ENCODE results near the gene GPR42.

Gene GPR42

DNA sequence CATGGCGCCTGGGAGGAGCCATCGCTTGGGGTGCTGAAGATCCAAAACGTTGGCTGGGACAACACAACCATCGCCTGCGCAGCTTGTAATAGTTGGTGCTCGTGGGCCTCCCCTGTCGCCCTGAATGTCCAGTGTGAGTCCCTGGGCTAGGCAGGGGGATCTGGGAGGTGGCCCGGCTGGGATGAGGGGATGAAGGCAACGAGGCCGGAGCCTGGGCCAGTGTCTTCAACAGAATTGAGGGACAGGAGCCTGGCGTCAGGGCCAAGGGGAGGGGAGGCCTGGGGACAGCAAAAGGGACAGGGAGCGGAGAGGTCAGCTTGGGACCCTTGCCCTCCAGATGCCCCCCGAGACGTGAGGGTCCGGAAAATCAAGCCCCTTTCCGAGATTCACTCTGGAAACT lies 29.9 kb upstream of the GPR42 start:
- TF ChIP-seq, protein P1, sequence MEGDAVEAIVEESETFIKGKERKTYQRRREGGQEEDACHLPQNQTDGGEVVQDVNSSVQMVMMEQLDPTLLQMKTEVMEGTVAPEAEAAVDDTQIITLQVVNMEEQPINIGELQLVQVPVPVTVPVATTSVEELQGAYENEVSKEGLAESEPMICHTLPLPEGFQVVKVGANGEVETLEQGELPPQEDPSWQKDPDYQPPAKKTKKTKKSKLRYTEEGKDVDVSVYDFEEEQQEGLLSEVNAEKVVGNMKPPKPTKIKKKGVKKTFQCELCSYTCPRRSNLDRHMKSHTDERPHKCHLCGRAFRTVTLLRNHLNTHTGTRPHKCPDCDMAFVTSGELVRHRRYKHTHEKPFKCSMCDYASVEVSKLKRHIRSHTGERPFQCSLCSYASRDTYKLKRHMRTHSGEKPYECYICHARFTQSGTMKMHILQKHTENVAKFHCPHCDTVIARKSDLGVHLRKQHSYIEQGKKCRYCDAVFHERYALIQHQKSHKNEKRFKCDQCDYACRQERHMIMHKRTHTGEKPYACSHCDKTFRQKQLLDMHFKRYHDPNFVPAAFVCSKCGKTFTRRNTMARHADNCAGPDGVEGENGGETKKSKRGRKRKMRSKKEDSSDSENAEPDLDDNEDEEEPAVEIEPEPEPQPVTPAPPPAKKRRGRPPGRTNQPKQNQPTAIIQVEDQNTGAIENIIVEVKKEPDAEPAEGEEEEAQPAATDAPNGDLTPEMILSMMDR (conservative IDR thresholded peaks at IDR 0.05): no peak
- H3K27ac ChIP-seq: no peak overlapping the region

DNA sequence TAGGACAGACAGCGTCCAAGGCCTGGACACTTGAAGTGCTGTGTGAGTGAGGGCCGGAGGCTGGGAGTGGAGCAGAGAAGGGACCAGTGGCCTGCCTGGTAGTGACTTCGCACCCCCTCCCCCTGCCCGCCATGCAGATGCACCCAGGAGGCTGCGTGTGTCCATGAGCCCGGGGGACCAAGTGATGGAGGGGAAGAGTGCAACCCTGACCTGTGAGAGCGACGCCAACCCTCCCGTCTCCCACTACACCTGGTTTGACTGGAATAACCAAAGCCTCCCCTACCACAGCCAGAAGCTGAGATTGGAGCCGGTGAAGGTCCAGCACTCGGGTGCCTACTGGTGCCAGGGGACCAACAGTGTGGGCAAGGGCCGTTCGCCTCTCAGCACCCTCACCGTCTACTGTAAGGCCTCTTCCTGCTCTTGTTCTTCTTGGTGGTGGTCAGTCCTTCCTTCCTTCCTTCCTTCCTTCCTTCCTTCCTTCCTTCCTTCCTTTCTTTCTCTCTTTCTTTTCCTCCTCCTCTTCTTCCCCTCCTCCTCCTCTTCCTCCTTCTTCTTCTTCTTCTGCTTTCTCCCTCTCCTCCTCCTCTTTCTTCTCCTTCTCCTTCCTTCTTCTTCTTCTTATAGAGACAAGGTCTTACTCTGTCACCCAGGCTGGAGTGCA lies 29.2 kb upstream of the GPR42 start:
- TF ChIP-seq, protein P1 (conservative IDR thresholded peaks at IDR 0.05): no peak

DNA sequence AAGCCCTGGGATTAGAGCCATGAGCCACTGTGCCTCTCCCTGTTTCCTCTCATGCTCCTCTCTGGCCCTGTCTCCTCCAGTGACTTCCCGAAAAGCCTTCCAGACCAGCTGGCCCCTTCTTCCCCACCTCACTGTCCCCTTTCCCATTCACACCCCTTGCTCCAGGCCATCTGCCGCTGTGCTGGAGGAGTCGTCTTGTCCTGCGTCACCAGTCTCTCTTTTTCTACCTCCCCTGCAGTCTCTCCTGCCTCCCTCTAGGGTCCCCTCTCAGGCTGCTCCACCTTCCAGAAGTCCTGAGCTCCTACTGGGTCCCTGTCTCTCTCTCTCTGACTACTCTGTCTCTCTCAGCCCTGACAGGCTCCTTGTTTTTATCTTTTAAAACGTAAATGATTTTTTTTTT lies 28.4 kb upstream of the GPR42 start:
- TF ChIP-seq, protein P1 (conservative IDR thresholded peaks at IDR 0.05): no peak
- no peak overlapping the region for H3K27ac ChIP-seq

More for the DNA sequence above, 29.2 kb upstream of the GPR42 start:
- H3K27ac ChIP-seq: no peak overlapping the region

DNA sequence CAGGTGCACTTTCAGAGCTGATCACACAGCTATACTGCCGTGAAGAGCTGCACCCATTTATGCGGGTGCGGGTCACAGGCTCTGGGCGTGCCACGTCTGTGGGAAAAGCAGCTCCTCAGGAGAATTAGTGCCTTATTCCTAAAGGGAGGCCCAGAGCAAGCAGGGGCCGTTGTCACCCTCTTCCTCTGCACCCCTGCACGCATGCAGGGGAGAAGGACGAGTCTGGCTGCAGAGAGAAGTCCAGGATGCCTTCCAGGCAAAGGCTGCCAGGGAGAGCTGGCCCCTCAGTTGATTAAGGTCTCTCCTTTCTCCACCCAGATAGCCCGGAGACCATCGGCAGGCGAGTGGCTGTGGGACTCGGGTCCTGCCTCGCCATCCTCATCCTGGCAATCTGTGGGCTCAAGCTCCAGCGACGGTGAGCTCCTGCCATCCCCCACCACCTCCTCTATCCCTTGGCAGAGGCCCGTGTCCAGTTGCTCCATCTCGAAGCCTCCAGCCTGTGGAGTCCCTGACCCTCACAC lies 26.3 kb upstream of the GPR42 start:
- no peak overlapping the region for H3K27ac ChIP-seq
- TF ChIP-seq, protein P1 (conservative IDR thresholded peaks at IDR 0.05): no peak

DNA sequence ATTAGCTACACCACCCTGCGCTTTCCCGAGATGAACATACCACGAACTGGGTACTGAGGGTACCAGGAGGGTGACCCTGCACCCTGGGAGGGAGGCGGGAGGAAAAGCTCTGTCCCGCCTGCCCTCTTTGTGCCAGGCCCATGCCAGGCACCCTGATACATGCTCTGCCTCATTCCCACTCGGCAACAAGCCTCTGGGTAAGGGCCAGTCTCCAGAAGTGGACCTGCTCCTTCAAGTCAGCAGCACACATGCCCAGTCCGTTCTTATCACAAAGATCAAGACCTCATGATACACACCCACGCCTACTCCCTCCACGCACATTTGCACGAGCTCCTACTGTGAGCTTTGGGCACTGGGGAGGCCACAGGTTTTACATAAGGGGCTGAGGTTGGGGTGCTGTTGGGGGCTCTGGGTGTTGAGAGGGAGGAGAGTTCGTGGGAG lies 25.2 kb upstream of the GPR42 start:
- no peak overlapping the region for H3K27ac ChIP-seq
- TF ChIP-seq, protein P1 (conservative IDR thresholded peaks at IDR 0.05): no peak

DNA sequence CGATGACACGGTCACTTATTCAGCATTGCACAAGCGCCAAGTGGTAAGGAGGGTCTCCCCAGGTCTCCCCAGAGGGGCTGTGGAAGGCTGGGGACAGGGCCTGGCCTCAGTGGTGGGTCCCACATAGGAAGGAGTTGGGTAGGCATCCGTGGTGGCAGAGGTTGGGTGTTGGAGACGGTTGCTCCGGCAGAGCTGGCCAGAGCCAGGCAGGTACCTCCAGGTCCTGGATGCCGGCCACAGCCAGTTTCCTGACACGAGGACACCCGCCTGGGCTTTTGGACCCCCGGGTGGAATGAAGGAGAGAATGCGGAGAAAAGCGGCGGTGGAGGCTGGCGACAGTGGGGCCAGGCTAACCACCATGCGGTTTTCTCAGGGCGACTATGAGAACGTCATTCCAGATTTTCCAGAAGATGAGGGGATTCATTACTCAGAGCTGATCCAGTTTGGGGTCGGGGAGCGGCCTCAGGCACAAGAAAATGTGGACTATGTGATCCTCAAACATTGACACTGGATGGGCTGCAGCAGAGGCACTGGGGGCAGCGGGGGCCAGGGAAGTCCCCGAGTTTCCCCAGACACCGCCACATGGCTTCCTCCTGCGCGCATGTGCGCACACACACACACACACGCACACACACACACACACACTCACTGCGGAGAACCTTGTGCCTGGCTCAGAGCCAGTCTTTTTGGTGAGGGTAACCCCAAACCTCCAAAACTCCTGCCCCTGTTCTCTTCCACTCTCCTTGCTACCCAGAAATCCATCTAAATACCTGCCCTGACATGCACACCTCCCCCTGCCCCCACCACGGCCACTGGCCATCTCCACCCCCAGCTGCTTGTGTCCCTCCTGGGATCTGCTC lies 24.4 kb upstream of the GPR42 start:
- no peak overlapping the region for H3K27ac ChIP-seq
- TF ChIP-seq, protein P1 (conservative IDR thresholded peaks at IDR 0.05): no peak

DNA sequence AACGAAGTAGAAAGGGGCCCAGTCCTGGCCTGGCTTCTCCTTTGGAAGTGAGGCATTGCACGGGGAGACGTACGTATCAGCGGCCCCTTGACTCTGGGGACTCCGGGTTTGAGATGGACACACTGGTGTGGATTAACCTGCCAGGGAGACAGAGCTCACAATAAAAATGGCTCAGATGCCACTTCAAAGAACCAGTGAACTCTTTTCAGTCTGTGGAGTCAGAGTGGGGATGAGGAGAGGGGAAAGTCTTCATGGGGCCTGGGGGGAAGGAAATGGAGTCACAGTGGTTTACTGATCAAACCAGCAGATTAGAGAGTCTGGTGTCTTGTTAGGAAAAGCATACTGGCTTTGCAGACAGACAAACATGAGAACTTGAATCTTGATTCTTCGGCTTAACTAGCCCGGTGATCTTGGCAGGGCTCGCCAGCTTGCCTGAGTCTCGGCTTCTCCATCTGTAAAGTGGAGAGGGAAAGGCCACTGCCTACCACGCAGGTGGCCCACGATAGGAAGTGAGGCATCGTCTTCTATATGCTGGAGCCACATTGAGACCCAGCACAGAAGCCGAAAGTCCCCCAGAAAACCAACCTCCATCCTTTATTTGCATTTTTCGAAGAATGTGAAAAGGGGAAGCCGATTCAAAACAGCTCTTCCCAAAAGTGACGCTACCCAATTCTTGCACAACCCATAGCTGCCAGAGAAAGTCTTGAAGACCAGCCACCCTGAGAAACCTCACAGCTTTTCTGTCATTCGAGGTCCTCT lies 23.5 kb upstream of the GPR42 start, which contains the start of gene FFAR1:
Gene FFAR1 (plus strand): TSS at position 732 of the 759 bp plus-strand sequence. CDS start 3,650 bp downstream, outside the sequence.
- H3K27ac ChIP-seq: no peak within 1 kb of the TSS; the same call in 1 of the 2 replicates
- TF ChIP-seq, protein P1 (conservative IDR thresholded peaks at IDR 0.05): no peak
